ENCODE results near the gene RBM12. TPM values are rescaled to one million over a fixed set of nuclear protein-coding genes. Genes with fewer than 3 reads are reported as not detected.

Gene RBM12
- total and polyA plus RNA-seq, 2 experiments from 2014 or later: 18.5 to 36.0 TPM

GRCh38 chr20:35641743-35642142 is 23.0 kb downstream of the RBM12 start:
- WGBS, 2 experiments (ENCODE audit: low coverage in 1 of 2, low lambda C conversion rate in 2 of 2, missing lambda C conversion rate in 2 of 2): 96 to 100% methylated on average over 4 of the region's 4 CpGs
- no peaks in the 10 kb centered on the region for H3K36me3 ChIP-seq (ENCODE audit: low read depth)
- no peaks in the 10 kb centered on the region for H3K9me2 ChIP-seq (ENCODE audit: insufficient read depth)
- no peaks in the 10 kb centered on the region for H3K4me1 ChIP-seq (ENCODE audit: insufficient read depth)
- H3K9me3 ChIP-seq (ENCODE audit: low read depth): no peaks in the 10 kb centered on the region
- peaks cover 13% of the 10 kb centered on the region; the same call in 1 of the 2 replicates for H4K20me1 ChIP-seq (ENCODE audit: insufficient read depth)
- peaks cover 100% of the 10 kb centered on the region for H3K79me2 ChIP-seq (ENCODE audit: insufficient read depth)
- DNase-seq: no peak
- H3K9ac ChIP-seq: no peak overlapping the region
- H2AFZ ChIP-seq: no peak overlapping the region
- H3F3A ChIP-seq (ENCODE audit: insufficient read depth): 0 out of 2 replicates have a peak, but pooled peaks cover 8% of the 10 kb centered on the region
- H3K4me3 ChIP-seq: no peak overlapping the region
- H3K27me3 ChIP-seq (replicated peaks; ENCODE audit: insufficient read depth): no peaks in the 10 kb centered on the region
- TF ChIP-seq EZH2phosphoT487 (IDR thresholded peaks at IDR 0.05; ENCODE audit: insufficient read depth, low read depth): no peak
- TF ChIP-seq EZH2 (IDR thresholded peaks at IDR 0.05; ENCODE audit: insufficient read depth, poor library complexity, severe bottlenecking): no peak
- no peak overlapping the region for H3K4me2 ChIP-seq (ENCODE audit: unreplicated experiment)
- in situ Hi-C loops (cut with MboI): no loop called here
- no peak overlapping the region for H3K27ac ChIP-seq

GRCh38 chr20:35640724-35641123 is 24.0 kb downstream of the RBM12 start:
- 86% methylated on average over 3 of the region's 3 CpGs for WGBS, 2 experiments (ENCODE audit: low coverage in 1 of 2, low lambda C conversion rate in 2 of 2, missing lambda C conversion rate in 2 of 2)
- H3K79me2 ChIP-seq (ENCODE audit: insufficient read depth): peaks cover 100% of the 10 kb centered on the region
- no peaks in the 10 kb centered on the region for H3K36me3 ChIP-seq (ENCODE audit: low read depth)
- 0 out of 2 replicates have a peak, but pooled peaks cover 8% of the 10 kb centered on the region for H3F3A ChIP-seq (ENCODE audit: insufficient read depth)
- no peak overlapping the region for H2AFZ ChIP-seq
- H3K27ac ChIP-seq: no peak overlapping the region
- peaks cover 13% of the 10 kb centered on the region; the same call in 1 of the 2 replicates for H4K20me1 ChIP-seq (ENCODE audit: insufficient read depth)
- no peak overlapping the region for H3K4me2 ChIP-seq (ENCODE audit: unreplicated experiment)
- H3K4me3 ChIP-seq: no peak overlapping the region
- no peaks in the 10 kb centered on the region for H3K4me1 ChIP-seq (ENCODE audit: insufficient read depth)
- no peaks in the 10 kb centered on the region for H3K9me3 ChIP-seq (ENCODE audit: low read depth)
- no peak overlapping the region for H3K9ac ChIP-seq
- no peaks in the 10 kb centered on the region for H3K9me2 ChIP-seq (ENCODE audit: insufficient read depth)
- DNase-seq: no peak
- TF ChIP-seq EZH2phosphoT487 (IDR thresholded peaks at IDR 0.05; ENCODE audit: insufficient read depth, low read depth) (no peak), EZH2 (IDR thresholded peaks at IDR 0.05; ENCODE audit: insufficient read depth, poor library complexity, severe bottlenecking) (no peak)
- H3K27me3 ChIP-seq (replicated peaks; ENCODE audit: insufficient read depth): no peaks in the 10 kb centered on the region
- in situ Hi-C loops (cut with MboI): no loop called here

DNA sequence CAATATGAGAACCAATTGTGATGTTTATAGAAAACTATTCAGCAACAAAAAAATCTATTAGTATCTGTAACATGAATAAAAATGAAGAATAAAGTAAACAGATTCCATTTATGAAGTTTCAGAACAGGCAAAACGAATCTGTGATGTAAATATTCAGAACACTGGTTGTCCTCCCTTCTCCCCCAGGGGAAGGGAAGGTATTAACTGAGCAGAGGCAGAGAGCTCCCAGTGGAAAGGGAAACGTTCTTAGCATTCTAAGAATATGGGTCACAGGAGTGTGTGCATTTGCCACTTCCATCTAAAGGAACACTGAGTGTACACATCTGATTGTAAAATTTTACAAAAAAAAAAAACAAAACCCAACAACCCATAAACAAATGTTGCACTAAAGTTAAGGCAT is 25.9 kb downstream of the RBM12 start:
- Histone ChIP-seq H3F3A (ENCODE audit: insufficient read depth) (0 out of 2 replicates have a peak, but pooled peaks cover 8% of the 10 kb centered on the region), H4K20me1 (ENCODE audit: insufficient read depth) (peaks cover 13% of the 10 kb centered on the region; the same call in 1 of the 2 replicates), H3K36me3 (ENCODE audit: low read depth) (no peaks in the 10 kb centered on the region), H2AFZ (no peak overlapping the region), H3K9ac (no peak overlapping the region), H3K4me3 (no peak overlapping the region), H3K27me3 (replicated peaks; ENCODE audit: insufficient read depth) (no peaks in the 10 kb centered on the region), H3K4me1 (ENCODE audit: insufficient read depth) (no peaks in the 10 kb centered on the region), H3K9me2 (ENCODE audit: insufficient read depth) (no peaks in the 10 kb centered on the region), H3K9me3 (ENCODE audit: low read depth) (no peaks in the 10 kb centered on the region), H3K27ac (no peak overlapping the region), H3K4me2 (ENCODE audit: unreplicated experiment) (no peak overlapping the region), H3K79me2 (ENCODE audit: insufficient read depth) (peaks cover 100% of the 10 kb centered on the region)
- TF ChIP-seq EZH2 (IDR thresholded peaks at IDR 0.05; ENCODE audit: insufficient read depth, poor library complexity, severe bottlenecking) (no peak), EZH2phosphoT487 (IDR thresholded peaks at IDR 0.05; ENCODE audit: insufficient read depth, low read depth) (no peak)
- in situ Hi-C loops (cut with MboI): no loop called here
- peak; percentile 25 for DNase-seq
- 75 to 76% methylated on average over 2 of the region's 2 CpGs for WGBS, 2 experiments (ENCODE audit: low coverage in 1 of 2, low lambda C conversion rate in 2 of 2, missing lambda C conversion rate in 2 of 2)

DNA sequence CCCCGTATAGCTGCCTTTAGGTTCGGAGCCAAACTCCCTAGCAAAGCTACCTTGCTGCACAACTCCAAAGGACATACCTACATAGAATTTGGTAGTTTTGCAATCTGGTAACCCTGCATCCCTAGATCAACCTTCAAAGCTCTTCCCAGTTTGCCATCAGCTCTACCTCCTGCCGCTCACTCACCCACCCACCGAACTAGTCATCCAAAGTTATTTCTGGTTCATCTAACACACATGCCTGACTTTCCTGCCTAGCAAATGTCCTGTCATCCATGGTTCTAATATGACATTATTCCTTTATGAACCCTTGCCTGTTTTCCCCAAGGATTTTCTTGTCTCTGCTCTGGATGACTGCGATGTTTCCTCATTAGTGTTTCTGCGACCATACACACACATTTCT is 27.4 kb downstream of the RBM12 start:
- TF ChIP-seq EZH2phosphoT487 (IDR thresholded peaks at IDR 0.05; ENCODE audit: insufficient read depth, low read depth) (no peak), EZH2 (IDR thresholded peaks at IDR 0.05; ENCODE audit: insufficient read depth, poor library complexity, severe bottlenecking) (no peak)
- Histone ChIP-seq H3K4me1 (ENCODE audit: insufficient read depth) (no peaks in the 10 kb centered on the region), H3K36me3 (ENCODE audit: low read depth) (no peaks in the 10 kb centered on the region), H3K9me2 (ENCODE audit: insufficient read depth) (no peaks in the 10 kb centered on the region), H3K79me2 (ENCODE audit: insufficient read depth) (peaks cover 100% of the 10 kb centered on the region), H3F3A (ENCODE audit: insufficient read depth) (0 out of 2 replicates have a peak, but pooled peaks cover 8% of the 10 kb centered on the region), H3K4me3 (no peak overlapping the region), H3K27me3 (replicated peaks; ENCODE audit: insufficient read depth) (no peaks in the 10 kb centered on the region), H4K20me1 (ENCODE audit: insufficient read depth) (0 out of 2 replicates have a peak, but pooled peaks cover 7% of the 10 kb centered on the region), H3K9me3 (ENCODE audit: low read depth) (no peaks in the 10 kb centered on the region), H3K9ac (no peak overlapping the region), H3K27ac (no peak overlapping the region), H3K4me2 (ENCODE audit: unreplicated experiment) (no peak overlapping the region), H2AFZ (no peak overlapping the region)
- in situ Hi-C loops (cut with MboI): no loop called here
- no peak for DNase-seq
- 96% methylated on average over 6 of the region's 6 CpGs for WGBS, 2 experiments (ENCODE audit: low coverage in 1 of 2, low lambda C conversion rate in 2 of 2, missing lambda C conversion rate in 2 of 2)
